Cardiac muscle cell (in vitro differentiated cells and primary cell): ENCODE results near the gene HOXD9. TPM values are rescaled to one million over a fixed set of nuclear protein-coding genes. Genes with fewer than 3 reads are reported as not detected.
A peak's percentile ranks its signal among the peaks of the same experiment; 100 is the strongest.

Source experiments
- DNase-seq, 2 donors: peaks; one replicate each; pipeline versions ENCODE4 v3.0.0 to v3.0.0-alpha.2; 2010 to 2017; ENCODE audit warnings: low read depth in 1 of 2, low spot score in 1 of 2
- H3K27ac ChIP-seq: fragments of 200-600 bp; sonication (generic); 2 replicates; pipeline ENCODE4 v1.5.1; 2016
- H3K27me3 ChIP-seq: fragments of 200-600 bp; sonication (generic); 2 replicates; pipeline ENCODE4 v1.6.0; 2016; ENCODE audit warnings: control low read depth
- H3K36me3 ChIP-seq: fragments of 200-600 bp; sonication (generic); 2 replicates; pipeline ENCODE4 v1.5.1; 2016; ENCODE audit warnings: control low read depth
- H3K4me1 ChIP-seq: fragments of 200-600 bp; sonication (generic); 2 replicates; pipeline ENCODE4 v1.8.1; 2017; ENCODE audit warnings: low read depth, mild to moderate bottlenecking, mixed run types
- H3K4me3 ChIP-seq: fragments of 200-600 bp; sonication (generic); 2 replicates; pipeline ENCODE4 v1.5.1; 2016; ENCODE audit warnings: mild to moderate bottlenecking
- H3K9me3 ChIP-seq: fragments of 200-600 bp; sonication (generic); 2 replicates; pipeline ENCODE4 v1.5.1; 2017; ENCODE audit warnings: low read depth, mild to moderate bottlenecking, control low read depth
- CTCF ChIP-seq: IDR thresholded peaks from 2 replicates; pipeline ENCODE4 v1.5.1; 2012; ENCODE audit warnings: low read depth, mild to moderate bottlenecking, low read length
- polyA plus RNA-seq: library from polyadenylated mRNA; unstranded; fragments of >200 nt; fragmentation: Nextera tagmentation; extraction: Ambion mirVana; gene quantifications from 2 replicates; pipeline ENCODE4 v1.2.1, GENCODE V29; 2016
- total RNA-seq: library from RNA; depleted of rRNA; stranded (reverse); fragments of >200 nt; gene quantifications from 2 replicates; pipeline ENCODE4 v1.2.3, GENCODE V29; 2016

The HOXD9 gene
- total and polyA plus RNA-seq, 2 experiments from 2014 or later, result not detected

- peak; percentile 77 for TF ChIP-seq CTCF
- H3K4me1 ChIP-seq, result peaks cover 8% of the 10 kb centered on the region
- no peak overlapping the region for H3K27ac ChIP-seq
- peak overlapping the region; percentile 32 for H3K4me3 ChIP-seq
- H3K27me3 ChIP-seq, result peaks cover 100% of the 10 kb centered on the region
- no peaks in the 10 kb centered on the region for H3K9me3 ChIP-seq
- no peaks in the 10 kb centered on the region for H3K36me3 ChIP-seq
- DNase-seq, result peak; percentile 48 to 77
Measured at GRCh38 chr2:176088048-176088936, 34.2 kb upstream of the HOXD9 start.

GRCh38 chr2:176088937-176089842 lies 33.3 kb upstream of the HOXD9 start:
- no peak for DNase-seq
- Histone ChIP-seq H3K9me3 (no peaks in the 10 kb centered on the region), H3K4me3 (no peak overlapping the region), H3K4me1 (peaks cover 8% of the 10 kb centered on the region), H3K27ac (no peak overlapping the region), H3K36me3 (no peaks in the 10 kb centered on the region), H3K27me3 (peaks cover 100% of the 10 kb centered on the region)
- TF ChIP-seq CTCF, result no peak

- no peak overlapping the region for H3K4me3 ChIP-seq
- no peak overlapping the region for H3K27ac ChIP-seq
- H3K4me1 ChIP-seq, result peaks cover 8% of the 10 kb centered on the region
- H3K9me3 ChIP-seq, result no peaks in the 10 kb centered on the region
- DNase-seq, result no peak
- H3K36me3 ChIP-seq, result no peaks in the 10 kb centered on the region
- no peak for TF ChIP-seq CTCF
- peaks cover 100% of the 10 kb centered on the region for H3K27me3 ChIP-seq
Measured at GRCh38 chr2:176089843-176090395, 32.6 kb upstream of the HOXD9 start.

- peaks cover 100% of the 10 kb centered on the region for H3K27me3 ChIP-seq
- no peak overlapping the region for H3K4me3 ChIP-seq
- H3K36me3 ChIP-seq, result no peaks in the 10 kb centered on the region
- H3K27ac ChIP-seq, result no peak overlapping the region
- H3K4me1 ChIP-seq, result peaks cover 3% of the 10 kb centered on the region
- no peaks in the 10 kb centered on the region for H3K9me3 ChIP-seq
- no peak for DNase-seq
- no peak for TF ChIP-seq CTCF
Measured at GRCh38 chr2:176090862-176091261, 31.7 kb upstream of the HOXD9 start.
